HG03060 (cell line): ENCODE data around the gene PRPF19.

ENCODE experiments used
- ATAC-seq: cut with Tn5 transposase; IDR thresholded peaks from one replicate; pipeline ENCODE4 v1.9.1; 2021; ENCODE audit warnings: low read depth, moderate number of reproducible peaks; ENCODE audit not compliant: unreplicated experiment

The PRPF19 gene

DNA sequence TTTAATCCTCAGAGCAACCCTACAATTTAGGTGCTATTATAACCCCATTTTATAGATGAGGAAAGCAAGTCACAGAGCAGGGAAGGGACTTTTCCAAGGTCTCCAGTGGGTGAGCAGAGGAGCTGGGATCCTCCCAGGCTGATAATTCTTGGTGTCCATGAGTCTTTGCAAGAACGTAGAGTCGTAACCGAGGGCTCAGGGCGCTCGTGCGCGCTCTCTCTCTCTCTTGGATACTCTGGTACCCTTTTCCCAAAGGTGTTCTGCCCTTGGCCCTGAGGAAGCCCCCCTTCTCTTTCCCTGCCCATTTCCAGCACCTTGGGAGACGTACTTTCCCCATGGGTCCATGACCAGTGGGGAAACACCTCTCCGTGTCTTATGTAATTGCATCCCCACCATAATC lies 44.2 kb downstream of the PRPF19 start:
- ATAC-seq, result no peak

DNA sequence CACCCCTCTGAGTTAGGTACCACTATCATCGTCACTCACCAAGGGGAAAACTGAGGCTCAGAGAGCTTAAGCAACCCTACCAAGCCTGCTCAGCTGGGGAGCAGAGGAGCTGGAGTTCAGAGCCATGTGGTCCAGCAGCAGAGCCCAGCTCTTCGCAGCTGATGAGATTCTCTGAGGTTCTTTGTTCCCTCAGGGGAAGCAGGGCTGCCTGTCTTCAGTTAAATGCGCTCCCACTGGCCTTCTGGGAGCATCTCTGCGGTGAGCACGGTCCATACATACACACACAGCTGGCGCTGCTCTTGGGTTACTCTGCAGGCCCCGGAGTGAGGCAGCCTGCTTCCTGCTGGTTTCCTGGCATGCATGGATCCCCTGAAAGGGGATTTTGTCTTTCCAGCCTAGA lies 45.4 kb downstream of the PRPF19 start:
- no peak for ATAC-seq

DNA sequence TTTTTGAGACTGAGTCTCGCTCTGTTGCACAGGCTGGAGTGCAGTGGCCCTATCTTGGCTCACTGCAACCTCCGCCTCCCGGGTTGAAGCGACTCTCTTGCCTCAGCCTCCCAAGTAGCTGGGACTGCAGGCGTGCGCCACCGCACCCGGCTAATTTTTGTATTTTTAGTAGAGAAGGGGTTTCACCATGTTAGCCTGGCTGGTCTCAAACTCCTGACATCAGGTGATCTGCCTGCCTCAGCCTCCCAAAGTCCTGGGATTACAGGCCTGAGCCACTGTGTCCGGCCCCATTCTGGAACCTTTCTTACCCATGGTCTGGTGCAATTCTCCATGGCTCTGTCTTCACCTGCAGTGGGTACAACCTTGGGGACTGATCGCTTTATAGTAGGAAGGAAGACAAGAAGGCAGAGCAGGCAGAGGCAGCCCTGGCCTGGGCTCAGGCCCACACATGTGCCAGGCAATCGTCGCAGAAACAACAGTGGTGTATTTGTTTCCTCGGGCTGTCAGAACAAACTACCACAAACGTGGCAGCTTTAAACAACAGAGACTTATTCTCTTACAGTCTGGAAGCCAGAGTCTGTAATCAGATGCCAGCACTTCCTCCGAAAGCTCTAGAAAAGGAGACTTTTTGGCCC lies 46.7 kb downstream of the PRPF19 start:
- ATAC-seq, result no peak

DNA sequence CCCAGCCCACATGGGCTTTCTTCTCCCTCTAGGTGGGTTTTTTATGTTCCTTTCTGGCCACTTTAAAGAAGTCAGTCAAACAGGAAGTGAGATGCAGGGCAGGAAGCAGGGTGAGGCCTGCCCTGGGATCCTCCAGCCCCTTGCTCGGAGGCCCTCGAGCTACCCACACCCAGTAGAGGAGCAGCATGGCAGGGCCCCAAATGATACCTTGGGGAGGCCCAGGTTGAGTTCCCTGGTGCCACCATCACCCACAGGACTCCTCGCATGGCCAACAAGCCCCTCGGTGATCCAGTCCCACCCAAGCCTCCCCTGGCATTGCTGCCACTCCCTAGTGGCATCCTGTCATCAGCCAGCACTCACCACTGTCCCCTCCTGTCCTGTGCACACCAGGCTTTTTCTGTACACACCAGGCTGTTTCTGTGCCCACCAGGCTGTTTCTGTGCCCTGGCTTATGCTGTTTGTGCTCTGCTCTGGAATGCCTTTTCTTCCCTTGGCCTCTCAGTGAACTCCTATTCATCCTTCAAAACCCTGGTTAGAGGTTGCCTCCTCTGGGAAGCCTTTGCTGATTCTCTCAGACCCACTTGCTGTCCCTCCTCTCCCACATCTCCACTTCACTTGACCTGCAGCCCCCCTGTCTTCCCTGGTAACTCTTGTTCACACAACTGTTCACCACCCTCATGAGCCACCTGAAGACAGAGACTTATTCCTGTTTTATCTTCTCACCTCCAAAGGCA lies 47.5 kb downstream of the PRPF19 start:
- ATAC-seq, result no peak

DNA sequence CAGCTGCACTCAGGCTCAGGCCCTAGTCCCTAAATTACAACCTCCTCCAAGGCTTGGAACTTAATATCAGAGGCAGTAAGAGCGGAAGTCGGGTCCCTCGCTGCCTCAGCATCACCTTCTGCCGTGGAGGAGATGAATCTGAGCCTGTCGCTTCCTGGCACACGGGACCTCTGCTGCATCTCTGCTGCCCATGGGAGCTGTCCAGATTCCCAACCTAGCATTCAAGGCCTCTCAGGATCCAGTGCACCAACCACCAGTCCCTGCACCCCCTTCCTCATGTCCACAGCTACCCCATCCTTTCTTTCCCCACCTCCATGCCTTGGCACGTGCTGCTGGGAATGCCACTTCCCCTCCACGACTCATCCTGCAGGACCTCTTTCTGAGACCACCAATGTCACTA lies 48.1 kb downstream of the PRPF19 start:
- ATAC-seq, result no peak

DNA sequence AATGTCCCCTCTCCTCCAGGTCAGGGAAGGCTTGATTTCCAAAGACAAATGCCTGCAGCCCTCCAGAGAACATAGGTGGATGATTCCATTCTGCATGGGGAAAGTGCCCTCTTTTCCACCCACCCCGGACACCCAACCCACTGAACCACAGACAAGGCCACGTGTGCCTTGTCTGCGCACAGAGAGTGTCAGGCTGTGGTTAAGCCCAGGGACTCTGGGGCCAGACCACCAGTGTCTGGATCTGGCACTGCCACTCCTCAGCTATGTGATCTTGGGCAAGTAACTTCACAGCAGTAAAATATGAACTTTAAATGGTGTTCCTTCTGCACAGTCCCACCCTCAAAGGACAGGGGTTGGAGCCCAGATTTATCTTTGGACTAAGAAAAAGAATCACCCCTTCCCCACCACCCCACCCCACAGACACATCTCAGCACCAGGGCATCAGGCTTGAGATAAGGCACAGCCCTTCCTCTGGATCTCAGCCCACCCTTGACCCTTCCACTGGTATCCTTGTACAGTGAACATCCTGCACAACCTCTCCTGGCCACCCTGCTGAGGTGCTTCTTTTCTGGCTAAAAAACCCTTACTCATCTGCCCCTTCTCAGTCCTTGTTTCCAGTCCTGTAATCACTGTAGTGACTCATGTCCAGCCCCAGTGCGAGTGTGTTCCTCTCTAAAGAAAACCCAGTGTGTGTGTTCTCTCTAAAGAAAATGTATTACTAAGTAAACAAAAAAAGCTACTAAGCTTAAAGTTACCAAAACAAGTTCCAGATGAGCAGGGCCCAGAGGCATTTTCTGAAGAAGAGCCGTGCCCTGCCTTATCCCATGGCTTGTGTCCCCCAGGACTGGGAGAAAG lies 48.8 kb downstream of the PRPF19 start:
- ATAC-seq, result no peak

DNA sequence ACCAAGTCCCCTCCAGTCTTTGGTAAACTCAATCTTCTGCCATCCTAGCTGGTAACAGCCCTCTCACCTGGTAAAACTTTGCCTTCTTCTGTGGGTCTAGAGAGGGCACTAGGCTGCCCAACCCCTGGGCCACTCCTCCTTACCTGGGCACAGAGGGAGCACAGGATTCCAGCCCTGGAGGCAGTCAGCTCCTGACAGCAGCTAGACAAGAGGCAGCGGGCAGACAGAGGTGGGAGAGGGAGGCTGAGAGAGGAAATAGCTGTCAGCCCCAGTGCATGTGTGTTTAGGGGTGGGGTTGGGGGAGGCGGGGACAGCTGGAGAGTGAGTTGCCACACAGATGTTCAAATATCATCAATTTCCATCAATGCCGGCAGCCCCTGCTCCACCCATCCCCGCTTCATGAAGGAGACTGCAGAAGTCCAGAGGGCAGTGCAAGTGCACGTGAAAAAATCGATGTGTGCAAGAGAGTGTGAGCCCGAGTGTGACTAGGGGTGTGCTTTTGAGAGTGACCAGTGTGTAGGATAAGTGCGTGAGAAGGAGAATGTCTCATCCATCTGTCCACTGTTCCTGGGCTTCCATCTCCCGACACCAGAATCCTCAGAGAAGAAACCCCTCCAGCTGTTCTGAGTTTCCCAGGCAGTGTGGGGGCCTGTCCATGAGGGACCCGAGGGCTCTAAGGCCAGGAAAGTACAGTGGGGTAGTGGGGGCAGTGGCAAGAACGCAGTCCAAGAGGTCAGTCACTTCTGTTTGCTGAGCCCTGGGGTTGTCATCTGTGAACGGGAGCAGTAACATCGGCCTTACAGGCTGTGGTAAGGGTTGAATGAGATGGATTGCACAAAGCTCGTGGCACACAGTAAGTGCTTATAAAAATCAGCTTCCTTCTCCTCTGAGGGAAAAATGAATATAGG lies 50.4 kb downstream of the PRPF19 start, which contains the start of gene PTGDR2:
PTGDR2 (minus strand) TSS at position 225 of the 908 bp plus-strand sequence. CDS start 2,228 bp downstream, outside the sequence.
- no peak for ATAC-seq

DNA sequence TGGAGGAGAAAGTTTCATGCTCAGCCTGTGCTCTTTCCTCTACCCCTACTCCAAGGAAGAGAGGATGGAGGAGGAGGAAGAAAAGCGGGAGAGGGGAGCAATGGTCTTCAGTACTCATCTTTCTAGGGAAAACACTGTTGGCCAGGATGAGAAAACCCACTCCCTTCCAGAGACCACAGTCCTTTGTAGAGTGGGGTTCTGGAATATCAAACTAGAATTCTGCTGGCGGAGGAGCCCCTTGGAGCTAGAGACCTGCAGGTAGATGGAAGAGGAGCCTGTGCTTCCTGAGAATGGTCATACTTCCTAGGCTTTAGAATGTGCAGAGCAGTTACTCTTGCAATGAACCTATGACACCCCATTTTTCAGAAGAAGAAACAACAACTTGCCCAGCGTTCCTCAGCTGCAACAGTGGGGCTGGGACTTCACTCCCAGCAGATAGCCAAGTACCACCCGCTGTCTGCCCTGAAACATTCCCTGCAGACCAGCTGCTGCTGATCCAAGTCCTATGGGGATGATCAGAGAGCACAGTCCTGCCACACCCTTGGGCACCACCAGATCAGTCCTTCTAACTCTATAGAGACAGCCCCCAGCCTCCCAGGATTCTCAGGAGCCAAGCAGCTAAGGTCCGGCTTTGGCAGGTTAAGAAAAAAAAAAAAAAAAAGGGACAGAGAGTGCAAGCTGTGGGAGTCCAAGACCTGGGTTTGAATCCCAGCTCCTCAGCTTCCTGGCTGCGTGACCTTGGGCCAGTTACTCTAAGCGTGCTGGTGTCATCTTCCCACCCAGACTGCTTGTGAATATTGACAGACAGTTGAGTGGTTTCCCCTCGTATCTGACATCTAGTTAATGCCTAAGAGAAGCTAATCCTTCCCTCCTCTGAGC lies 51.3 kb downstream of the PRPF19 start:
- ATAC-seq, result no peak

DNA sequence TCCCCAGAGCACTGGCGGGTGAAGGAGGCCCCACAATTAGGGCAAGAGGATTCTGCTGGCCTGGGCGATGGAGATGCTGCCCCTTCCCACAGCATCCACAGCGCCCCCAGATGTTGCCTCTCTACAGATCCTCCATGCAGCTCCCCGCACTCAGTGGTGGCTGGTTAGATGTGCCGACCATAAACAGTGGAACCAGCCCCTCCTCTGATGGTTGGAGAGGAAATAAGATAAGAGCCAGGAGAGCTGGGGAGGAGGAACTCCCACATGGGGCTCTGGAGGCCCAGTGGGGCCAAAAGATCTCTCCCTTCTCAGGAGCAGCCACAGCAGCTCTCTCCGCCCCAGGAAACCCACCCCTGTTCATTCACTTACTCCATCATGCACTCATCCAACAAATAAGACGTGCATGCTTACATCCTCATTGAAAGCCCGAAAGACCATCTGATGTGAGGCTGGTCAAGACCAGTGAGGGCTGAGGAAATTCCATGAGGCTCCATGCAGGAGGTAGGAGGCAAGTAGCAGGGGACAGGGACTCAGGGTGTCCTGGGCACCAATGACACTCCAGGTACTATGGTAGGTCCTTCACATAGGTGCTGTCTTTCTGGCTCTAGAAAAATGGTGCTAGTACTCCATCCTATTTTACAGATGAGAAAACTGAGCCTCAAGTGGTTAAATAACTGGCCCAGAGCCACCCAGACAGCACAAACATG lies 52.1 kb downstream of the PRPF19 start:
- no peak for ATAC-seq

DNA sequence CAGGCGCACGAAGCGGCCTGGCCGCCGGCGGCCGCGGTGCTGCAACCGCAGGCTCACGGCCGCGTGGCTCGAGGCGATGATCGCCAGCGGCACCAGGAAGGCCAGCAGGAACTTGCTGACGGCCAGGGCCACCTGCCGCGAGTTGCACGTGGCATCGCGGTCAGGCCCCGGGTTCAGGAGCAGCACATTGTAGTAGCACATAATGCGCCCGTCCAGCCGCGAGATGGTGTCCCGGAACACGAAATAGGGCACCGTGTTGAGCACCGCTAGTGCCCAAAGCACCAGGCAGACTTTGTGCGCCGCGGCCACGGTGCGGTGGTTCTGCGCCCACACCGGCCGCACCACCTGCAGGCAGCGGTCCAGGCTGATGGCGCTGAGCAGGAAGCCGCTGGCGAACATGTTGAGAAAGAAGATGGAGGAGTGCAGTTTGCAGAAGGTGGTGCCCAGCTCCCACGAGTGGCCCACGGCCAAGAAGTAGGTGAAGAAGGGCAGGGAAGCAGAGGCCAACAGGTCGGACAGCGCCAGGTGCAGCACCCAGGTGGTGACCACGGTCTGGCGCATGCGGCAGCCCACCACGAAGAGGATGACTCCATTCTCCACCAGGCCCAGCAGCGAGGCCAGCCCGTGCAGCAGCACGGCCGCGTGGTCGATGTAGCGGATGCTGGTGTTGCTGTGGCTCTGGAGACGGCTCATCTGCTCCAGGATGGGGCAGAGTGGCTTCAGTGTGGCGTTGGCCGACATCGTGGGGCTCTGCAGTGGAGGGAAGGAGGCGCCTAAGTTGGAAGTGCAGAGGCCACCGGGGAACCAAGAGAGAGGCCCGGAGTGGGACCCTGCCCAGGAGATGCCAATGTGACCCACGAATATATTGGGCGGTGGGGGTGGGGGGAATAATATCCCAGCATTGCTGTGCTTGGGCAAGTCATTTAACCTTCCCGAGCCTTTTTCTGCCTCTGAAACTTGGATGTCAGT lies 53.1 kb downstream of the PRPF19 start:
- ATAC-seq, result no peak

DNA sequence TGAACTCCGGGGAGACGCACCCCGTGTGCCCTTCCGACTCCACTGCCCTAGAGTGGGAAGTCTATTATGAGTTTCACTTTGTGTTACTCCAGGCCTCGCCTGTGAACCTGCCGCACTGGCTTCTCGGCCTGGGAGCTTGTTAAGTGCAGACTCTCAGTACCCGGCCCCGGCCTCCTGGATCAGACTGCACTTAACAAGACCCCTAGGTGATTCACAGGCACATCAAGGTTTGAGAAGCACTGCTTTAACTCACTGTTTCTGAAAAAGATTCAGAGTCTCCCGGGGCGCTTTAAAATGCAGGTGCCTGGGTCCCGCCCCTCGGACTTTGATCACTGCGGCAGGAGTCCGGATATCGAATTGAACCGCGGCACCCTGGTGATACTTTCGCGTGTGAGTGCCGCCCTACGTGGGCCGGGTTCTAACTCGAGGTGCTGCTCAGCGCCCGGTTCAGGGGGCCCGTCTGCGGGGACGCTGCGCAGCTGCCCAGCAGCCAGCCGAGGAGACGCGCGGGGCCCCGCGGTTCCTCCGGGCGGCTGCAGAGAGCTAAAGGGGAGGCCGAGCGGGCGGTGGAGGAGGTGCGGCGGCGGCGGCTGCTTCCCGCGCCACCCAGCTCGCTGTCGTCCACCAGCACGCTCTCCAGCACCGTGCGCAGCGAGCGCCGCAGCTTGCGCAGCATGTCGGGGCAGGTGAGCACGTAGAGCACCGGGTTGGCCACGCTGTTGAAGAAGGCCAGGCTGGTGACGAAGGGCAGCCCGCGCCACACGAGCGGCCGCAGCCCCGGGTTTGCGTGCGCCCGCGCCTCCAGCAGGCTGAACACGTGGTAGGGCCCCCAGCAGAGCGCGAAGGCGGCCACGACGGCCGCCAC lies 54.0 kb downstream of the PRPF19 start:
- ATAC-seq, result no peak

DNA sequence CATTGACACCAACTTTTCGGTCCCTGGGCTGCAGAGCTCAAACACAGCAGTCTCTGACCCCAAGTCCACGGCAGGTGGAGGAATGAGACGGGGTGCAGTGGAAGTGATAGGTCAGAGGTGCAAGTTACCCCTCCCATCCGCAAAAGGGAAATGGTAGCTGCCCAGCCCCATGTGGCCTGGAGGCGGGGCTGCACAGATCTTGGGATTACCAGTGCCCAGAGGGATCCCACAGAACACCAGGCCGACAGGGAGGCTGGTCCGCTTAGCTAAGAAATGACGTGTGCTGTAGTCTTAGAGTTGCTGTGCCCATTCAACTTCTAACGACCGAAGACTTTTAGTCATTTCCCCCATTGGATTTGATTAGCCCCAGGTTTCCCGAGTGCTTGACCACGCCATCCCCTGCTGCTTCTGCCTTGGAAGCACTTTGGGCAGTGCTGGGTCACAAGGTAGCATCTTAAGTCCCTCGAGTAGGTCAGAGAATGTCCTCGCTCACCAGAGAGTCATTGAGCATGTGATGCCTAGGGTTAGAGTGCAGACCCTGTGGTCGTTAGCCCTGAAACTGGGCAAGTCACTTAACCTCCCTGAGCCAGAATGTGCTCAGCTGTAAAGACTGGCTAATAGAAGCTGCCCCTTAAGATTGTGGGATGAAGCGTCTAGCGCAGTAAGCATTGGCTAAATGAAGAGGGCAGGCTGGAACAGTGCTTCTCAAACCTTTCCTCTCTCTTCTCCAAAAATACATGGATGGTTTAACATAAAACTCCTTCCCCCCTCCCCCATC lies 54.9 kb downstream of the PRPF19 start:
- ATAC-seq, result no peak

DNA sequence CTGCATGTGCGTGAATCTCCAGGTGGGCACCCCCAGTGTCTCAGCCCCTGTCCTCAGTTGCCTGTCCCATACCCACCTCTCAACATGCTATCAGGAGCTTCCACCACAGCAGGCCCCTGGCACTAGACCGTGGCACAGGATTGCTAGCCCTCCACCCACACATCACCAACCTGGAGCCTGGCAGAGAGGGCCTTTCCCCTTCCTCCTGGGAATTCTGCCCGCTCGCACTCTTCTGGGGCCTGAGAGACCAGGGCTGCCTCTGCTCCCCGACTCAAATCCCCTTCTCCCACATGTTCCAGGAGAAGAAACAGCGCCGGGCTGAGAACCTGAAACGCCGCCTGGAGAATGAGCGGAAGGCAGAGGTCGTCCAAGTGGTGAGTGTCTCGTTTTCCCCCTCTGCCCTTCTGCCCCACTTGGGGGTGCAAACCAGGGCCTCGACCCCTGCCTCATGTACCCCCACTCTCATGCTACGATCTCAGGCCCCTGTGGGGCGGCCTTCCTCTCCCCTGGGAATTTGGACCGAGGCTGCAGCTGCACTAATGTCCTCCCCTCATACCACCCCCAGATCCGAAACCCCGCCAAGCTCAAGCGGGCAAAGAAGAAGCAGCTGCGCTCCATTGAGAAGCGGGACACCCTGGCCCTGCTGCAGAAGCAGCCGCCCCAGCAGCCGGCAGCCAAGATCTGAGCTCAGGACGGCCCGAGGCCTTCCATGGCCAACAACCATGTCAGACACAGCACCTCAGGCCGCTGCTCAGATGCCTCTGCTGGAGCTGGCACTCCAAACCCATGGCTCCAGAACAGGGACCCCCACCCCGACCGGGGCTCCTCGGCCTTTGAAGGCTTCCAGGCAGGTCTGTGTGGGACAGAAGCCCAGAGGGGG lies 56.5 kb downstream of the PRPF19 start:
- no peak for ATAC-seq

DNA sequence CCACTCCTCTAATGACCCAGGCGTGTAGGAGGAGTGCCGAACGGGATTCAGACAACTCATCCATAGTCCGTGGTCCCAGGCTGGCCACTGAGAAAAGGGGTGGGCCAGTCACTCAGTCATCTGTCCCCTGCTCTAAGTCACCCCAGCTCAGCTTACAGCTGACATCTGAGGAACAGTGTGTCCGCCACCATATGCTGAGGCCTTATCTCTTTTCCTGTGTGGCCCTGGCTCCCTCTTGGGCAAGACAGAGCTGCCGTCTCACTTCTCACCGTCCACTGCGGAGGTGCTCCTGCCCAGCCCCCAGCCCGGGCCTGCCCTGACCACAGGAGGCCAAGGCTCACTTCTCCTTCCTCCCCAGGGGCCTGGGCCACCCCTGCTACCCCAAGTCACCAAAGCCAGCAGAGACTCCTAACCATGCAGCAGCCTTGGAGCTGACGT lies 57.7 kb downstream of the PRPF19 start:
- no peak for ATAC-seq

DNA sequence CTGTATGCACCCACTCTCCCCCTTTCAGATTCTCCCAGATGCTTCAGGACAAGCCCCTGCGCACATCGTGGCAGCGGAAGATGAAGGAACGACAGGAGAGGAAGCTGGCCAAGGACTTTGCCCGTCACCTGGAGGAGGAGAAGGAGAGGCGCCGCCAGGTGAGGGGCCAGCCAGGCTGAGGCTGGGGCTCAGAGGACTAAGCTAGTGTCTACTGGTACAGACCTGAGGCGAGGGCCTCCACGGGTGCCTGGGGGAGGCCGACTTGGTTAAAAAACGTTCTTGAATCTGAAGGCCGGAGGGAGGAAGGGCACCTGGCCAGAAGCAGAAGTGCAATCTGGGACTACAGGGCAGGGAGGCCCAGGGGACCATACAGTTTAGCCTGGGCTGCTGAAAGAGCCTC lies 58.5 kb downstream of the PRPF19 start:
- ATAC-seq, result no peak
